Hematopoietic multipotent progenitor cell treated with erythropoietin and hydrocortisone succinate and interleukin-3 and kit ligand, for 15 days (in vitro differentiated cells): ENCODE measurements around the gene PROK2.

ENCODE experiments used
- DNase-seq: peaks from one replicate; pipeline ENCODE4 v3.0.0-alpha.2; 2015; ENCODE audit warnings: low spot score

Gene PROK2

GRCh38 chr3:71734881-71735280 lies 50.1 kb downstream of the PROK2 start:
- no peak for DNase-seq

- DNase-seq: no peak
These were observed 51.6 kb downstream of the PROK2 start for GRCh38 chr3:71733319-71733718.

- no peak for DNase-seq
These were observed 52.3 kb downstream of the PROK2 start for GRCh38 chr3:71732637-71733036.

GRCh38 chr3:71728632-71729342 lies 56.2 kb downstream of the PROK2 start:
- DNase-seq: no peak

GRCh38 chr3:71726146-71726545 lies 58.8 kb downstream of the PROK2 start:
- no peak for DNase-seq

GRCh38 chr3:71725271-71725991 lies 59.5 kb downstream of the PROK2 start, which contains the start of gene EIF4E3:
TSS of gene EIF4E3 (minus strand) at chr3:71725402. CDS start at chr3:71725367, 35 bp downstream.
- DNase-seq: no peak

- DNase-seq: no peak
These were observed 60.2 kb downstream of the PROK2 start for GRCh38 chr3:71724584-71725270.

- DNase-seq: no peak
These were observed 60.8 kb downstream of the PROK2 start for GRCh38 chr3:71724171-71724453.

GRCh38 chr3:71723452-71724170 lies 61.3 kb downstream of the PROK2 start:
- no peak for DNase-seq

- DNase-seq: no peak
These were observed 62.3 kb downstream of the PROK2 start for GRCh38 chr3:71722693-71723092.
